HEK293T (cell line): ENCODE results near the gene FBLIM1.

Source experiments
- CTCF ChIA-PET: fragments of 350-600 bp; formaldehyde crosslinking; extraction: SDS; loops from one replicate; lab custom pipeline; 2021; ENCODE audit warnings: antibody characterized with exemption, inconsistent platforms; lab: Yijun Ruan, JAX
- POLR2A ChIA-PET: fragments of 350-600 bp; formaldehyde crosslinking; extraction: SDS; loops from one replicate; lab custom pipeline; 2020; ENCODE audit warnings: antibody characterized with exemption, inconsistent platforms; lab: Yijun Ruan, JAX
- DNase-seq: peaks from one replicate; pipeline ENCODE4 v3.0.0; 2012; ENCODE audit warnings: mixed read lengths; ENCODE audit errors: extremely low spot score
- ARNT ChIP-seq: fragments of 450-650 bp; IDR thresholded peaks from 2 replicates; pipeline ENCODE4 v1.6.1; 2017; ENCODE audit warnings: mild to moderate bottlenecking
- BHLHE40 ChIP-seq: fragments of 450-650 bp; IDR thresholded peaks from 2 replicates; pipeline ENCODE4 v1.6.1; 2016; ENCODE audit warnings: mild to moderate bottlenecking, moderate library complexity, borderline replicate concordance
- CTBP1 ChIP-seq: fragments of 450-650 bp; IDR thresholded peaks from 2 replicates; pipeline ENCODE4 v1.6.1; 2016; ENCODE audit warnings: borderline replicate concordance
- ELF4 ChIP-seq: fragments of 450-650 bp; IDR thresholded peaks from 2 replicates; pipeline ENCODE4 v1.6.1; 2017; ENCODE audit warnings: antibody characterized with exemption
- FOXA1 ChIP-seq: fragments of 450-650 bp; IDR thresholded peaks from 2 replicates; pipeline ENCODE4 v1.6.1; 2016; ENCODE audit warnings: mild to moderate bottlenecking
- FOXK2 ChIP-seq: fragments of 450-650 bp; IDR thresholded peaks from 2 replicates; pipeline ENCODE4 v1.6.1; 2016; ENCODE audit warnings: mild to moderate bottlenecking
- FOXM1 ChIP-seq: fragments of 450-650 bp; IDR thresholded peaks from 2 replicates; pipeline ENCODE4 v1.6.1; 2017; ENCODE audit warnings: mild to moderate bottlenecking, borderline replicate concordance
- HDGF ChIP-seq: fragments of 450-650 bp; IDR thresholded peaks from 2 replicates; pipeline ENCODE4 v1.6.1; 2017; ENCODE audit warnings: antibody characterized with exemption, borderline replicate concordance
- L3MBTL2 ChIP-seq: fragments of 450-650 bp; conservative IDR thresholded peaks from 2 replicates; pipeline ENCODE4 v1.6.1; 2016; ENCODE audit warnings: mild to moderate bottlenecking
- LEF1 ChIP-seq: fragments of 450-650 bp; IDR thresholded peaks from 2 replicates; pipeline ENCODE4 v1.6.1; 2017; ENCODE audit warnings: mild to moderate bottlenecking, borderline replicate concordance
- NFRKB ChIP-seq: fragments of 450-650 bp; IDR thresholded peaks from 2 replicates; pipeline ENCODE4 v1.6.1; 2016; ENCODE audit warnings: mild to moderate bottlenecking, moderate library complexity
- SP1 ChIP-seq: fragments of 450-650 bp; IDR thresholded peaks from 2 replicates; pipeline ENCODE4 v1.6.1; 2017
- SUZ12 ChIP-seq: fragments of 450-650 bp; IDR thresholded peaks from 2 replicates; pipeline ENCODE4 v1.6.1; 2016; ENCODE audit warnings: mild to moderate bottlenecking
- TARDBP ChIP-seq: fragments of 450-650 bp; IDR thresholded peaks from 2 replicates; pipeline ENCODE4 v1.6.1; 2016
- ZNF384 ChIP-seq: fragments of 450-650 bp; IDR thresholded peaks from 2 replicates; pipeline ENCODE4 v1.6.1; 2016
- TF ChIP-seq, protein P1 (sequence below): fragments of 450-650 bp; IDR thresholded peaks from 2 replicates; pipeline ENCODE4 v1.6.1; 2016

FBLIM1 gene

DNA sequence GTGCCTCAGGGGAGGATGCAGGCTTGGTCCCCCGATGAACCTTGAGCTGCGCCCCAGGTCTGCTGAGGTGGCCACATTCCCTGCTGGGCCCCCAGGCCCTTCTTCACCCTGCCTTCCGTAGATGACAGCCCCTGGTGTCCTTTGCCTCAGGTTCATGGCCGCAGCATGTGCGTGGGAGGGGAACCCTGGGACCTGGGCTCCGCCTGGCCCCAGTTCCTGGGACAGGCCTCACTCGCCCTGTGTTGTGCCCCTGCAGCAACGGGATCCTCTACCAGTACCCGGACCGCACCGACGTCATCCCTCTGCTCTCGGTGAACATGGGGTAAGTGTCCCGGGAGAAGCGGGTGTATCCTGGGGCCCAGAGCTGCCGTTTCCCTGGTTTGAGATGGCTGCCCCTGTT lies 27.7 kb upstream of the FBLIM1 start:
- ChIA-PET POLR2A (no interaction called here), CTCF (no interaction called here)
- no peak for TF ChIP-seq CTBP1
- TF ChIP-seq, protein P1, sequence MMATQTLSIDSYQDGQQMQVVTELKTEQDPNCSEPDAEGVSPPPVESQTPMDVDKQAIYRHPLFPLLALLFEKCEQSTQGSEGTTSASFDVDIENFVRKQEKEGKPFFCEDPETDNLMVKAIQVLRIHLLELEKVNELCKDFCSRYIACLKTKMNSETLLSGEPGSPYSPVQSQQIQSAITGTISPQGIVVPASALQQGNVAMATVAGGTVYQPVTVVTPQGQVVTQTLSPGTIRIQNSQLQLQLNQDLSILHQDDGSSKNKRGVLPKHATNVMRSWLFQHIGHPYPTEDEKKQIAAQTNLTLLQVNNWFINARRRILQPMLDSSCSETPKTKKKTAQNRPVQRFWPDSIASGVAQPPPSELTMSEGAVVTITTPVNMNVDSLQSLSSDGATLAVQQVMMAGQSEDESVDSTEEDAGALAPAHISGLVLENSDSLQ: no peak
- TF ChIP-seq FOXK2: no peak
- no peak for TF ChIP-seq ARNT
- no peak for TF ChIP-seq FOXA1
- TF ChIP-seq HDGF: no peak
- TF ChIP-seq NFRKB: no peak
- no peak for TF ChIP-seq L3MBTL2
- DNase-seq: no peak

DNA sequence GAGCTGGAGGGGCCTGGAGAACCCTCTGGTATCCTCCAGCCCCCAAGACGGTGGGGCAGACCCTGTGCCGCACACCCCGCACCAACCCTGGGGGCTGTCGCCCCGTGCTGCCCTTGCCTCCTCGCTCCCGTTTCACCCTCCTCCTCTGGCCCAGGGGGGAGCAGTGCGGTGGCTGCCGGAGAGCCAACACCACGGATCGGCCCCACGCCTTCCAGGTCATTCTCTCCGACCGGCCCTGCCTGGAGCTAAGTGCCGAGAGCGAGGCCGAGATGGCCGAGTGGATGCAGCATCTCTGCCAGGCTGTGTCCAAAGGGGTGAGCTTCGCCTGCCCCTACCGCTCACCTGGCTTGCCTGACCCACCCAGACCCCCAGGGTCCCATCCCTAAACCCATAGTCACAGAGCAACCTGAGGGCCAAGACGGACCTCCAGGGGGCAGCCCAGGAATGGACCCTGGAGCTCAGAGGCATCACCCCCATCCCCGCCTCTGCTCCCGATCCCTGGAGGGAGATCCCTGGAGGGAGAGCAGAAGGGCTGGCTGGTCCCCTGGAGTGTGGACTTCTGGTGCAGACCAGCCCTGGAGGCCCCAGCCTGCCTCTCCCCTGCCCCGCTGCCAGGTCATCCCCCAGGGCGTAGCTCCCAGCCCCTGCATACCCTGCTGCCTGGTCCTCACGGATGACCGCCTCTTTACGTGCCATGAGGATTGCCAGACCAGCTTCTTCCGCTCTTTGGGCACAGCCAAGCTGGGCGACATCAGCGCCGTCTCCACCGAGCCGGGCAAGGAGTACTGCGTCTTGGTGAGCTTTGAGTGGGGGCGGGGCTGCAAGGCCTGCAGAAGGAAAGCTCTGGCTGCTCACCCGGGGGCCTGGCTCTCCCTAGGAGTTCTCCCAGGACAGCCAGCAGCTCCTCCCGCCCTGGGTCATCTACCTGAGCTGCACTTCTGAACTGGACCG lies 26.6 kb upstream of the FBLIM1 start:
- ChIA-PET POLR2A (no interaction called here), CTCF (no interaction called here)

DNA sequence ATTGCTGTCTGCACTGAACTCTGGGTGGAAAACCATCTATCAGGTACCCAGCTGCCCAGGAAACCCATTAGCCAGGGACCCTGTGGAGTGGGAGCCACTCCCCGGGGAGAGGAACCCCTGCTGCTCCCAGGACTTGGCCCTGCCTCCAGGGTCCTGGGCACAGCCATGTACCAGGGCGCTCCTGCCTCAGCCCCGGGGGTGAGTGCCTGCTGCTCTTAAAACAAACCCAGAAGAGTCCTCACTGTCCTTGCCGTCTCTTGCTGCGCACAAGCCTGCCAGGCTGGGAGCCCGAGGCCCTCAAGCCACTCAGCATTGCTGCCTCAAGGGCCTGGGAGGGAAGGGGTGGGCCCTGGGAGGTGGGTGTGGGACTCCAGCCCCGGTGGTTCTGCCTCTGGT lies 25.9 kb upstream of the FBLIM1 start:
- CTCF ChIA-PET: no interaction called here
- TF ChIP-seq NFRKB (no peak), BHLHE40 (no peak), L3MBTL2 (no peak), SP1 (no peak), SUZ12 (no peak), LEF1 (no peak), FOXK2 (no peak), ZNF384 (no peak), FOXA1 (no peak), ARNT (no peak), CTBP1 (no peak), FOXM1 (no peak), ELF4 (no peak), TARDBP (no peak), HDGF (no peak)
- TF ChIP-seq, protein P1: no peak
- no peak for DNase-seq
- POLR2A ChIA-PET: no interaction called here

More for the DNA sequence above, 26.6 kb upstream of the FBLIM1 start:
- DNase-seq: no peak
- TF ChIP-seq ZNF384 (no peak), HDGF (no peak), CTBP1 (no peak), TARDBP (no peak), ELF4 (no peak), ARNT (no peak), SP1 (no peak), L3MBTL2 (no peak), BHLHE40 (no peak), NFRKB (no peak), FOXM1 (no peak)
- TF ChIP-seq, protein P1: no peak

DNA sequence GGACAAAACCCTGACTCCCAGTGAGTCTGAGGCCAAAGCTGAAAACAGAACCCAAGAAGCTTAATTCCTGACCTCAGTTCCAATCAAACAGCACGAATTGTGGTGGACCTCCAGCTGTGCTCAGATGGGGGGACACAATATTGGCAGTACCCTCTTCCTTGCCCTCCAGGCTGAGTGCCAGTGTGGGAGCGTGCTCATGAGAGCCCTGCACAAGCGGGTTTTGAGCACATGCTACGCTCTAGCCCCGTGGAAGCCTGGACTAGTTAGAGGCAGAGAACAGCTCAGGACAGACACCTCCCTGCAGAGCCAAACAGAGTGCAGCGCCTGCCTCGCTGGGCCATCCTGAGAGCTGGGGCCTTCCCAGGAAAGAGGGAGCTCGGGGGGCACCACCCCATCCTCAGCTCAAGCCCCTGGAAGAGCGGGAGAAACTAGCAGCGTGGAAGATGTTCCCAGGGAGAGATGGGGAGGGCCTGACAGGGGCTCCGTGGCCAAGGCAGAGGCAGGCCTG lies 25.3 kb upstream of the FBLIM1 start:
- no peak for TF ChIP-seq ARNT
- no peak for TF ChIP-seq FOXM1
- TF ChIP-seq, protein P1: no peak
- no peak for TF ChIP-seq FOXK2
- TF ChIP-seq CTBP1: no peak
- no peak for TF ChIP-seq LEF1
- TF ChIP-seq NFRKB: no peak
- TF ChIP-seq HDGF: no peak
- TF ChIP-seq SUZ12: no peak
- DNase-seq: no peak
- POLR2A ChIA-PET: no interaction called here
- CTCF ChIA-PET: no interaction called here

DNA sequence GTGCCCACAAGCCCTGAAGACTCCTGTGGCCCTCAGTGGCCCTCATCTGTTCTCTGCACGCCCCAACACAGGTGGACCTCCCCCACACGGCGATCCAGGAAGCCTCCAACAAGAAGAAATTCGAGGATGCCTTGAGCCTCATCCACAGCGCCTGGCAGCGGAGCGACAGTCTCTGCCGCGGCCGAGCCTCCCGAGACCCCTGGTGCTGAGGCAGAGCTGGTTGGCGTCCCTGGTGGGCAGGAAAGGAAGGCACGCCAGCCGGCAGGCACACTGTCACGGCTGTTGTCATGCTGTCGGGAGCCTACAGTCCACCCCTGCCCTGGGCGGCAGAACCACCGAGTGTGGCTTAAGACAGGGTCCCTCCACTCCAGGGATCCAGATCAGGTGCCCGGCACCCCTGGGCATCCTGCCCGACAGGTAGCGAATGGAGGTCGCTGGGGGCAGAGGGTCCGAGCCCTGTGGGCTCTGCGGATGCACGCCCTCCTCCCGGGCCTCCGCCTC lies 24.8 kb upstream of the FBLIM1 start:
- no peak for TF ChIP-seq FOXM1
- TF ChIP-seq FOXA1: no peak
- TF ChIP-seq LEF1: no peak
- TF ChIP-seq ARNT: no peak
- no peak for TF ChIP-seq HDGF
- TF ChIP-seq SUZ12: no peak
- TF ChIP-seq ELF4: no peak
- TF ChIP-seq FOXK2: no peak
- no peak for TF ChIP-seq TARDBP

DNA sequence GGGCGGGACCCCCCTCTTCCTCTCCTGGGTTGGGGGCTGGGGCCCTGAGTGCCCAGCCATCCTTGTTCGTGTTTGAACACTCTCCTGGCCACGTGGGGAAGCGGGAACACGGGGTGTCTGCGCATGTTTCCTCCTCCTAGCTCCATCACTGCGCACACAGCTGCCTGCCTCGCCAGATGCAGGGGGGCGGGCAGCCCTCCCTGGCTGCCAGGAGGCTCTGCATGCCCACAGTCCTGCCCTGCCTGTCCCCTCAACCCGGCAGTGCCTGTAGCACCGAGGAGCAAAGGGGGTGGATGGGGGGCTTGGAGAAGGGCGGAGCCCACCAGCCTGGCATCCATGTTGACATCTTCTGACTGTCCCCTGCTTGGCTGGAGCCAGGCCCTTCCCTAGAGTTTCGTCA lies 24.3 kb upstream of the FBLIM1 start:
- no peak for DNase-seq
- TF ChIP-seq FOXA1 (no peak), FOXK2 (no peak), ELF4 (no peak), SUZ12 (no peak), HDGF (no peak), LEF1 (no peak), CTBP1 (no peak), TARDBP (no peak), BHLHE40 (no peak), L3MBTL2 (no peak), FOXM1 (no peak), ARNT (no peak), ZNF384 (no peak), SP1 (no peak), NFRKB (no peak)
- TF ChIP-seq, protein P1: no peak
- POLR2A ChIA-PET: no interaction called here
- CTCF ChIA-PET: no interaction called here

More for the DNA sequence above, 24.8 kb upstream of the FBLIM1 start:
- ChIA-PET CTCF (no interaction called here), POLR2A (no interaction called here)
- DNase-seq: no peak
